Measurements from ENCODE around the gene SLC2A6. TPM values are rescaled to one million over a fixed set of nuclear protein-coding genes. Genes with fewer than 3 reads are reported as not detected.

SLC2A6 gene
- total RNA-seq, 2 donors from 2014 or later, result 4.3 to 5.2 TPM

- Histone ChIP-seq H3K4me3 (no peak overlapping the region), H3K27me3 (no peaks in the 10 kb centered on the region), H3K4me1 (peaks cover 0 to 20% of the 10 kb centered on the region in 2 donors), H3K9me3 (no peaks in the 10 kb centered on the region), H3K27ac (no peak overlapping the region), H3K36me3 (peaks cover 9% of the 10 kb centered on the region)
- no peak for TF ChIP-seq CTCF (IDR thresholded peaks at IDR 0.05)
- DNase-seq (ENCODE audit: low spot score), result no peak
Measured at GRCh38 chr9:133476941-133477340, 2.0 kb downstream of the SLC2A6 start.

DNA sequence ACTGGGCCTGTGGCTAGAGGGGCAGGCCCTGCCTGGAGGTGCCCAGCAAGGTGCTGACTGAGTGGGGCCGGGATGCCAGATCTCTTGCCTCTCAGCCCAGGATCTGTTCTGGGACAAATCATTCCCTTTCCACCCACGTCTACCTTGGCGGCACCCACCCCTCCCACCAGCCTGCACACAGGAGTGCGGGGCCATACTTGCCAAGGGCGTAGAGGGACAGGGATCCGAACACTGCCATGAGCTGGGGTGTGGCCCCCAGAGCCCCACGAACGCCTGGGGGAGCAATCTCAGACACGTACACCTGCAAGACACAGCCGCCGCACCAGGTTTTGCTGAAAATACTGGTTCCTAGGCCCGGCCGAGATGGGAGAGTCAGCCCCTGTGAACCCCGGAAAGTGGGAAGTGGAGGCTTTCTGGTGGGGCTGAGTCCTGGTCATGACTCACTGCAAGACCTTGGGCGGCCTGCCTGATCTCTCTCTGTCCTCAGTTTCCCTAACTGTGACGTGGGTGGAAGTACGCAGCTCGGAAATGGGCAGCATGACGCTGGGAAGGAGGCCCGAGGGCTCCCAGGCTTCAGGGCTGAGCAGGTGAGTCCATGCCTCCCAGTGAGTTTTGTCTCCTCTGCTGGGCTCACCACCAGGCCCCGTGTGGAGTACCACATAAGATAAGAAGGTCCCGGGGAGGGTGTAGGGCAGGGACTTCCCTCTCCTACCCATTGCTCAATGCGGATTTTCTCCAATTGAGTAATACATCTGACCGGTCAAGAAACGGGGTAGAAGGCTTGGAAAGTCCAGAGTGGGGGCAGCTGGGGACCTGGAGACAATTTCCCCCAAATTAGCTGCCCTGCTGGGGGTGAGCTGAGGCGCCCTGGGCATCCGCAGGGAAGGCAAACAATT lies 2.6 kb downstream of the SLC2A6 start:
- no peak overlapping the region for H3K27ac ChIP-seq
- TF ChIP-seq CTCF (IDR thresholded peaks at IDR 0.05), result no peak
- no peaks in the 10 kb centered on the region for H3K9me3 ChIP-seq
- H3K36me3 ChIP-seq, result peaks cover 9% of the 10 kb centered on the region
- no peak overlapping the region for H3K4me3 ChIP-seq
- H3K27me3 ChIP-seq, result no peaks in the 10 kb centered on the region
- no peak for DNase-seq (ENCODE audit: low spot score)
- peaks cover 0 to 20% of the 10 kb centered on the region in 2 donors for H3K4me1 ChIP-seq

DNA sequence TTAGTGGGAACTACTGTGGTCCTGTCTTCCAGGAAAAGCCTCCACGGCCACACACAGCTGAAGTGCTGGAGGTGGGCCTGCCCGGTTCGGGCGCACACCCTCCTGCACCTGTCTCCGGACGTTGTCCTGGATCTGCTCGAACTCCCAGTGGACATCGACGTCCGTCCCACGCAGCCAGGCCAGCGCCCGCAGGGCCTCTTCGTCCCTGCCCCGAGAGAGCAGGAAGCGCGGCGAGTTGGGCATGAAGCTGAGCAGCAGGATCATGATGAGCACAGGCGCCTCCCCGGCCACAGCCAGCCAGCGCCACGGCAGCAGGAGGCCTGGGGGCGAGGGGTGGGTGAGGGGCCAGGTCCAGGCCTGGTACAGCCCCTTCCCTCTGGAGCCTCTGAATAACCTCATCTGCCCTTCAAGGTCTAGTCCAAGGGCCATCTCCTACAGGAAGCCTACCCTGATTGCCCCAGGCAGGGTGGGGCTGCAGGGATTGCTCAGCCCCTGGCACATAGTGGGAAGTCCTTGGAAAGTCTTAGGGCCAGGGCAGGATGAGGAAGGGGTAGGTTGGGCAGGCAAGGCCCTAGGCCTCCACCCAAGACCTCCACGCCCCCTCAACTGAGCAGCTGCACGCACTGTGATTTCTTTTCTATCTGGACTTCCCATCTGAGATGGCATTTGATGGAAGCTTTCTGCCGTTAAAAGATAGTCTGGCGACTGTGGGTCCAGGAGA lies 3.4 kb downstream of the SLC2A6 start:
- Histone ChIP-seq H3K9me3 (no peaks in the 10 kb centered on the region), H3K4me3 (no peak overlapping the region), H3K27ac (no peak overlapping the region), H3K4me1 (peaks cover 0 to 20% of the 10 kb centered on the region in 2 donors), H3K36me3 (peaks cover 9% of the 10 kb centered on the region), H3K27me3 (no peaks in the 10 kb centered on the region)
- DNase-seq (ENCODE audit: low spot score), result no peak
- no peak for TF ChIP-seq CTCF (IDR thresholded peaks at IDR 0.05)

DNA sequence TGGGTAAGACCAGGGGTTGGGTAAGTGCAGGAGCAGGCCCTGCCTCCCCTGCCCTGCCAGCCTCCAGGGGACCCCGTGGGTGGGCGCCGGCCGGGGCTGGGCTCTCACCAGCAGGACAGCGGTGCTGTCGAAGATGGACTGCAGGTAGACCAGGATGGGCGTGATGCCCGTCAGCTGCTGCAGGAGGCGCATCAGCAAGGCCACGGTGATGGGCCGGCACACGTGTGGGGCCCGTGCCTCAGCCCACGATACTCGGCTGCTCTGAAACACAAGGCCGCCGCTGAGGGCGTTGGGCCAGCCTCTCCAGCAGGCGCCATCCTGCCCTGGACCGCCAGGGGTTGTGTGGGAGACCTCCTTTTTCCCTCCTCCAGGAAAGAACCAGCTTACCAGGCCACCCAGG lies 4.0 kb downstream of the SLC2A6 start:
- no peak overlapping the region for H3K4me3 ChIP-seq
- no peak for TF ChIP-seq CTCF (IDR thresholded peaks at IDR 0.05)
- no peaks in the 10 kb centered on the region for H3K27me3 ChIP-seq
- H3K9me3 ChIP-seq, result no peaks in the 10 kb centered on the region
- DNase-seq (ENCODE audit: low spot score), result no peak
- H3K36me3 ChIP-seq, result peaks cover 9% of the 10 kb centered on the region
- H3K4me1 ChIP-seq, result peaks cover 0 to 20% of the 10 kb centered on the region in 2 donors
- H3K27ac ChIP-seq, result no peak overlapping the region

DNA sequence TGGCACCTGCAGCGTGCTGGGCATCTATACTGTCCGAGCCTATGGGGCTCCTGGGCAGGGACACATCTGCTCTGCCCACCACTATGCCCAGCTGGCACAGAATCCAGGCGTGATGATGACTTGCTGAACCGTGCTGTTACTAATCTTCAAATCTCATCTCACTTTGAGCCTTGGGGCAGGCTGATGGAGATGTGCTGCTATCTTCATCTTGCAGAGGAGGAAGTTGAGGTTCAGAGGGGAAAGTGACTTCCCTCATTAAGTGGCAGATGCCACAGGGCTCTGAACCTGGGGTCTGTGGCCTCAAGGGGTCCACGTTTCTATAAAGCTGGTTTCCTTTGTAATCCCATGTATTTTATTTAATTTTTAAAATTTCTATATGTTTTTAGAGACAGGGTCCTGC lies 4.7 kb downstream of the SLC2A6 start:
- Histone ChIP-seq H3K27me3 (no peaks in the 10 kb centered on the region), H3K9me3 (no peaks in the 10 kb centered on the region), H3K4me1 (peaks cover 0 to 14% of the 10 kb centered on the region in 2 donors), H3K27ac (no peak overlapping the region), H3K4me3 (no peak overlapping the region), H3K36me3 (peaks cover 9% of the 10 kb centered on the region)
- DNase-seq (ENCODE audit: low spot score), result no peak
- no peak for TF ChIP-seq CTCF (IDR thresholded peaks at IDR 0.05)
